OCI-M2 (cell line): ENCODE results near the gene MACROD2.

Experiments used
- DNase-seq: peaks from one replicate; lab custom pipeline; 2025; ENCODE audit not compliant: unreplicated experiment; lab: John Stamatoyannopoulos, UW

Gene MACROD2

GRCh38 chr20:15579688-15580087 is 1584.4 kb downstream of the MACROD2 start:
- no peak for DNase-seq

- DNase-seq, result no peak
Observed at GRCh38 chr20:15582146-15582760, 1586.9 kb downstream of the MACROD2 start.

DNA sequence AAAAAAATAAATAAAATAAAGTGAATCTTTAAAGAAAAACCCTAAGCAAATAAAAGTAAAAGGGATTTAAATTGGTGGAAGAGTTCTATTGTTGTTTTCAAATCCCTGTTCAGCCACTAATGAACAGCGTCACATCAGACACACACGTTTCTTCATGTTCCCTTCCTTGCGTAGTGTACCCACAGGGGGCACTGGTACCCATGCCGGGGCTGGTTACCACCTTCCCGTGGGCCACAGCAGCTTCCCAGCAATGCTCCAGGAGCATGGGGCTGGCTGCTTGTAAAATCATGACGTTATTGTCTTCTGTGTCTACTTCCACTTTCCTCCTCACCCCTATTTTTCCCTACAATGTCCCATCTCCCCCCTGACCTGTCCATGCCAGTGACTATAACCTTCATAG is 1589.2 kb downstream of the MACROD2 start:
- no peak for DNase-seq

DNA sequence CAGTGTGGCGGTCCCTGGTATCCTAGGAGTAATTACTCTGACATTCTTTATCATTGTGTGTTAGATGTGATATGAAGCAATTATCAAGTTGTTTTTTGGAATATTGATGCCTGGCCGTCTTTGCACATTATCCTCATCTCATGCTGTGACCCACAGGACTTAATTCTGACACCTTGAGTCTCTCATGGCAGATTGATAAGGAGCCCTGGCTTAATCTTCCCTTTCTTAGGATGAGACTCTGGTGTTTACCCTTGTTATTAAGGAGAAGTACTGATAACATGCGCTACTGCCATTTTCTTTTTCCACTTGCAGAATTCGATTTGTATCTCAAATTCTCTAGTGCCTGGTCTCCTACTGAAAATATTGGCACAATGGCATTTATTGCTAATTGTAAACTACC is 1597.8 kb downstream of the MACROD2 start:
- DNase-seq, result no peak

DNA sequence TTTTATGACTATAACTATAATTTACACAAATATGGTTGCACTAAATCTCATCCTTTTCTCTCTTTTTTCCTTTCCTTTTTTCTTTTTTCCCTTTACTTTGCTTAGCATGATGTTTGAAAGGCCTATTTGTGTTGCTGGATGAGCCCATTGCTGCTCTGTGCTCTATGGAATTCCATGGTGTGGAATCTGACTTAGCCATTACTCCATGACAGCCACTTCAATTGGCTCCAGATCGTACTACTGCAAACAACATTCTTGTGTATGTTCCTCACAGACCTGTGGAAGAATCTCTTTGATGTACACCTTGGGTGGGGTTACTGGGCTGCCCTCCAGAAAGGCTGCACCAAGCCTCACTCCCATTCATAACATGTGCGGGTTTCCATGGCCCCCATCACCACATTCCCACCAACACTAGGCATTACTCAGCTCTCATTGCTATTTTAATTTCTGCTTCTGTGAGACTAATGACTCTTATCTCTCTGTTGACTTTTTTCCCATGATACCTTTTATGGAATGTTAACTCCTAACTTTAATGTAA is 1598.9 kb downstream of the MACROD2 start:
- DNase-seq, result no peak

- DNase-seq, result no peak
Observed at GRCh38 chr20:15596220-15596890, 1601.0 kb downstream of the MACROD2 start.

- no peak for DNase-seq
Observed at GRCh38 chr20:15597306-15597705, 1602.0 kb downstream of the MACROD2 start.

DNA sequence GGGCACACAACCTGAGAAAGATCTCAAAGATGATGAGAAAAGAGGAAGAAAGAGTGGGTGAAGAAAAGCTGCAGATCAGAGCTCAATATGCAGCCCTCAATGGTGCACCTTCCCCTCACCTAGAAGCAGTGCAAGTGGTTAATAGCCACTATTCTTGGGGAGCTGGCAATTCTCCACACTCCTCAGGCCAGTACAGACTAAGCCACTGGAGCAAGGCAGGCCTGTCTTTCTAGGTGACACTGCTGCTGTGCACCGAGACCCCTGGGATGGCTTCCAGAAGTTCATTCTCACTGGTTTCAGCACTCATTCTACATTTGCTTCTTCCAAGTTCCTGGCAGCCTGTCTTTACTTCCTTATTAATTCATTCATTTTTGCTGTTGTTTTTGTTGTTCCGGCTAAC is 1604.6 kb downstream of the MACROD2 start:
- DNase-seq, result no peak

DNA sequence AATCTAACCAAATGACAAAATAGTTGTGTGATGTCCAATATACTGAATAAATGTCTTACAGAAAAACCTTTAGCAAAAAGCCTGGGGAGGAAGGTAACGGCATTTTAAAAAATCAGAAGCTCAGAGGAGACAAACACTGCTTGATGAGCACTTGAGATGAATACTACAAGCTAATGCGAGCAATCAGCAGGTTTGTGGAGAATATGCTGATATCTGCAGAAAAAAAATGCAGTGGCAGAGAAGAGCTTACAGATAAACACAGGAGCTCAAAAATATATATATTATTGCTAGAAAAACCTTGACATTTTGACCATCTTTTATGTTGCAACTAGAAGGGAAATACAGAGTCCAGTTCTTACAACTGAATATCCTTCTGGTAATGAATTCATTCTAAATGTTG is 1605.2 kb downstream of the MACROD2 start:
- no peak for DNase-seq

- no peak for DNase-seq
Observed at GRCh38 chr20:15603506-15603905, 1608.2 kb downstream of the MACROD2 start.

DNA sequence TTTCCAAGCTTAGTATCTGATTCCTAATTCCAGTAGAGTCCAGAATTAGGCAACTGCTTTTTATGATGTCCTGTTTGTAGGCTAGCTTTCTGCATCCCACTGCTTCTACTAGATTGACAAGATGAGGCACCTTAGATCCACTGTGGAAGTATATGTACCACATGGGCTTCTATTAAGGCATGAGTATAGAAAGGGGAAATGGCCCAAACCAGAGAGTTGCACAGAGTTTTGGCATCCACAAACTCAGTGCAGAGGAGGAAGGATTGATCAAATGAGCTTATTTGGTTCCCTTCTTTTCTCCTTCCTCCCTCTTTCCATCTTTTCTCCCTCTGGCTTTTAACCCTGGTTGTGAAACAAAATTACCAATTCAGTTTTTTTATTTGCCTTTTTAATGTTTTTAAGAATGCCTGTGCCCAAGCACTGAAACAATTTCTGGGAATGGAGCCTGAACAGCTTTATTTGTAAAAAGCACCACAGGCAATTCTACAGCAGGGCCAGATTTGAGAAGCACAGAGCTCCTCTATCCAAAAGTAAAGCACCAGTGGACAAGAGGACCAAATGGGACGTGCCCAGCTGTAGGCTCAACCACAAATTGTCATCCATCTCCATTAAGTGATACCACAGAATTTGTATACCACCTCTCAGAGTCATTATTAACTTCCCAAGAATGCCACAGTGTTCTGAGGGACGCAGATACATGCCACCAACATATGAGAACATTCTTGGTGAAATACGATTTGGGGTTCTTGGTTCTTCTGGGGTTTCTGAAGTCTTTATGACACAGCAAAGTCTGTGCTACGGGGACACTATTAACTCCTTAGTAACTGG is 1608.9 kb downstream of the MACROD2 start:
- DNase-seq, result no peak

- no peak for DNase-seq
Observed at GRCh38 chr20:15609921-15610320, 1614.6 kb downstream of the MACROD2 start.

- no peak for DNase-seq
Observed at GRCh38 chr20:15610787-15611186, 1615.5 kb downstream of the MACROD2 start.

GRCh38 chr20:15611541-15611940 is 1616.2 kb downstream of the MACROD2 start:
- DNase-seq, result no peak

DNA sequence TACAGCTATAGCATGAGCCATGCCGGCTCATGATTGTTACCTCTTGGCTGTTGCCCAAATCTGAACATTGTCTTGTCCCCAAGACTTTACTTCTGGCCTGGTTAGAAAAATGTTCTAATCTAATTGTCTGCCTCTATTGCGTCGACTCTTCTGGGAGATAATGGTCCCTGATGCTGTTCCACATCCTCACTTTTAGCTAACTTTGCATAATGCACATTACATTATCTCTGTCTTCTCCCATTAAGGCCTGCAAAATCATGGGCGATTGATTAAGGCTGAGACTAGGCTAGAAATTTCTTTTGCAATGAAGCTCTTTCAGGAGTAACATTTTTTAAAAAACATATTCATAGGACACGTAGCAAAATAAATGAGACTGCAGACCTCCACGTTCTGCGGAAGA is 1616.9 kb downstream of the MACROD2 start:
- no peak for DNase-seq

DNA sequence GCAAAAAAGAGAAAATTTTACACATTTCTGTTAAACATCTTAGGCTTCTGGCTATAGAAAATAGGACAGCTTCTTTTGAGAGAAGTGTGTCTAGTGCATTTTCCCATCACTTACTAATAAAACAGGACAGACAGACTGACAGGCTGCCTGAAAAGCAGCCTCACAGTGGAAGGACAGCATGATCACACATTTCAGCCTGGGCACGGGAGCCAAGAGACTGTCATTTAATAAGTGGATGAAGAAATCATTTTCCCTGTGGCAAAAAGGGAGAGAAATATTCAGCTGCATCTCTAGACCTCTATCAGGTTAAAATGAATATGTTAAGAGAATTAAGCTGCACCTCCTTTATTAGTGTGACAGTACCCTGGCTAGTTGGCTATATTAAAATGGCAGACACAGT is 1617.5 kb downstream of the MACROD2 start:
- no peak for DNase-seq

- DNase-seq, result no peak
Observed at GRCh38 chr20:15613530-15613929, 1618.2 kb downstream of the MACROD2 start.

DNA sequence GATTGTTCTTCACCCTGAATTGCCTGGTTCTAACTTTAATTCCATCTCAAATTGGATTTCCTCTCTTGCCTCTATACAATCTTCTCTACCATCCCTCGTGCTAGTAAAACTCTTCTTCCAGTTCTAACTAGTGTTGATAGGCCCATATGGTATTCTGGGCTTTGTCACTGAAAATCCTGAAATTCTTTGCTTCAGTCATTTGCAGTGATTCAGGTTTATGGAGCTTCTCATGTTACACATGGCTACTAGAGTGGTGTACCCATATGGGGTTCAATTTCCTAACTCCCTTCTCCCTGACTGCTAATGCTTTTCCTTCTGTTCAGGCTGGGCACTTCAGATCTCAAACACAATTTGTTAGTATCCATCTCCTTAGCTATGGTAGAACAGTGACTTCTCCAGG is 1621.3 kb downstream of the MACROD2 start:
- no peak for DNase-seq

- DNase-seq, result no peak
Observed at GRCh38 chr20:15618110-15618509, 1622.8 kb downstream of the MACROD2 start.

GRCh38 chr20:15618912-15619311 is 1623.6 kb downstream of the MACROD2 start:
- DNase-seq, result no peak

DNA sequence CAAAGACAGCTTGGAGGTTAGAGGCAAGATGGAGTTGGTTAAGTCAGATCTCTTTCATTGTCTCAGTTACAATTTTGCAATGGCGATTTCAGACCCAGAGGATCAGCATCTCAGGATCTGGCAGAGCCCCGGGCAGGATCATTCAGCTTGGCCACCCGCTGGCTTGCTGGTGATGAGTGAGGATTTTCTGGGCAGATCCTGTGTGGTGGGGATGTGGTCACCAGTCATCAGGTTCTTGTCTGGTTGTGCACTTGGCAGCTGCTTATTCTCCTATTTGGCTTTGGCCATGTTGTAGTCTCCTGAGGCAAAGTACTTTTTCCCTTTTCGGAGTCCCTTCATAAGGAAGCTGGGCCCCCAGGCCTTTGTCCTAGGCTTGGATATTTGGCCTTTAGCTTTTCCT is 1624.0 kb downstream of the MACROD2 start:
- no peak for DNase-seq

GRCh38 chr20:15619816-15620215 is 1624.5 kb downstream of the MACROD2 start:
- no peak for DNase-seq
